Endothelial cell of umbilical vein (primary cell): ENCODE data around the gene CDCA5.

Experiments
- EZH2 ChIP-seq: IDR thresholded peaks from 2 replicates; pipeline ENCODE4 v1.6.1; 2012; ENCODE audit warnings: borderline replicate concordance, low read depth, mild to moderate bottlenecking, moderate library complexity, low read length, inconsistent platforms; ENCODE audit not compliant: severe bottlenecking
- POLR2A ChIP-seq: IDR thresholded peaks from 2 replicates; pipeline ENCODE4 v1.6.1; 2012; ENCODE audit warnings: low read depth, mild to moderate bottlenecking, control low read depth, low read length
- POLR2AphosphoS5 ChIP-seq: IDR thresholded peaks from 2 replicates; pipeline ENCODE4 v1.6.1; 2012; ENCODE audit warnings: low read depth, mild to moderate bottlenecking, control low read depth, low read length, moderate library complexity; ENCODE audit not compliant: insufficient read depth
- TF ChIP-seq, protein P1 (sequence below), 2 donors: IDR thresholded peaks; 1 replicate in 1 of 2; 2 replicates in 1 of 2; pipeline ENCODE4 v1.5.1; 2011; ENCODE audit warnings: low read length in 2 of 2, mild to moderate bottlenecking in 2 of 2, moderate library complexity in 2 of 2, control low read depth in 1 of 2, inconsistent platforms in 1 of 2, low read depth in 1 of 2; ENCODE audit not compliant: insufficient read depth in 1 of 2; ENCODE audit errors: extremely low read depth in 1 of 2

DNA sequence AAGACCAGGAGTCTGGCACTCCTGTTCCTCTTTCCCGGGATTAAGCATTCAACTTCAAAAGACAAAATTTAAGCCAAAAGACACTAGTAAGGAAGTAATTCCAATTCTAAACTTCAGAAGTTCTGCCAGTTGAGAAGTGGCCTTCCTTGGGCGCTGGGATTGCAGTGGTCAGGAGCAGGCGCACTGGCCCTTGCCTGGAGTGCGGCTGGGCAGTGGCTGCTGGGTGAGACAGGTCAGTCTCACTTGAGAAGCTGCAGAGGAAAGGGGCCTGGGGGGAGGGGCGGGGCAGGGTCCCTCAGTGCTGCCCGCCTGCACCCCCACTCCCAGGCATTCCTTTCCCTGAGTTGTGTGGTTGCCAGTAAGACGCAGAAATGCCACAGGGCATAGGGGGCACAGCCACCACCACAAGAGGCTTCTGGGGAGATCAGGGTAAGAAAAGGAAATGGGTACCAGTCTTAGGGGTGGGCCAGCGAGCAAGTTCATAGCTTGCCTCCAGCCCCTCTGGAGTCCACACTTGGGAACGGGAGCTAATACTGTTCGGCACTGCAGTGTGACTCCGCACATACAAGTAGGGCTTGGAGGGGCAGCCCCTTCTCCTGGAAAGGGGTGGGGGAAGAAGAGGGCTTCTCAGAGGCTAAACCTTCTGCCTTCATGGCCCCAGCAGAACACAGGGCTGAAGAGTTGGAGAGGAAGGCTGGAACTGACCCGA is 43.8 kb upstream of the CDCA5 start:
- no peak for TF ChIP-seq EZH2
- TF ChIP-seq, protein P1, sequence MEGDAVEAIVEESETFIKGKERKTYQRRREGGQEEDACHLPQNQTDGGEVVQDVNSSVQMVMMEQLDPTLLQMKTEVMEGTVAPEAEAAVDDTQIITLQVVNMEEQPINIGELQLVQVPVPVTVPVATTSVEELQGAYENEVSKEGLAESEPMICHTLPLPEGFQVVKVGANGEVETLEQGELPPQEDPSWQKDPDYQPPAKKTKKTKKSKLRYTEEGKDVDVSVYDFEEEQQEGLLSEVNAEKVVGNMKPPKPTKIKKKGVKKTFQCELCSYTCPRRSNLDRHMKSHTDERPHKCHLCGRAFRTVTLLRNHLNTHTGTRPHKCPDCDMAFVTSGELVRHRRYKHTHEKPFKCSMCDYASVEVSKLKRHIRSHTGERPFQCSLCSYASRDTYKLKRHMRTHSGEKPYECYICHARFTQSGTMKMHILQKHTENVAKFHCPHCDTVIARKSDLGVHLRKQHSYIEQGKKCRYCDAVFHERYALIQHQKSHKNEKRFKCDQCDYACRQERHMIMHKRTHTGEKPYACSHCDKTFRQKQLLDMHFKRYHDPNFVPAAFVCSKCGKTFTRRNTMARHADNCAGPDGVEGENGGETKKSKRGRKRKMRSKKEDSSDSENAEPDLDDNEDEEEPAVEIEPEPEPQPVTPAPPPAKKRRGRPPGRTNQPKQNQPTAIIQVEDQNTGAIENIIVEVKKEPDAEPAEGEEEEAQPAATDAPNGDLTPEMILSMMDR (IDR thresholded peaks at IDR 0.05; ENCODE audit: extremely low read depth in 1 of 2, insufficient read depth in 1 of 2, low read depth in 1 of 2, low read length in 2 of 2) = no peak
- TF ChIP-seq POLR2AphosphoS5 = no peak
- TF ChIP-seq POLR2A = no peak
